DMS 273 treated with DMSO at 0.1 percent for 48 hours (cell line): ENCODE measurements around the gene TTF2.

Experiments used
- DNase-seq: peaks from one replicate; lab custom pipeline; 2025; lab: John Stamatoyannopoulos, UW

TTF2 gene

GRCh38 chr1:117059678-117060440, at the start of gene TTF2:
TSS of gene TTF2 (plus strand) at chr1:117060326. CDS start at chr1:117060347, 21 bp downstream.
- DNase-seq, result peak; percentile 99

GRCh38 chr1:117011334-117011733, 48.8 kb upstream of the TTF2 start:
- no peak for DNase-seq

- no peak for DNase-seq
Measured at GRCh38 chr1:117013309-117013858, 46.7 kb upstream of the TTF2 start.

GRCh38 chr1:117014209-117014608, 45.9 kb upstream of the TTF2 start:
- no peak for DNase-seq

GRCh38 chr1:117015724-117016123, 44.4 kb upstream of the TTF2 start:
- DNase-seq, result no peak

GRCh38 chr1:117017062-117017461, 43.1 kb upstream of the TTF2 start:
- DNase-seq, result no peak

- DNase-seq, result peak; percentile 77
Measured at GRCh38 chr1:117017648-117018047, 42.5 kb upstream of the TTF2 start.

GRCh38 chr1:117020526-117021156, 39.5 kb upstream of the TTF2 start:
- DNase-seq, result no peak

- DNase-seq, result no peak
Measured at GRCh38 chr1:117022114-117022513, 38.0 kb upstream of the TTF2 start.

GRCh38 chr1:117025568-117025967, 34.6 kb upstream of the TTF2 start:
- DNase-seq, result no peak

GRCh38 chr1:117026361-117026760, 33.8 kb upstream of the TTF2 start:
- no peak for DNase-seq

GRCh38 chr1:117029685-117030084, 30.4 kb upstream of the TTF2 start:
- no peak for DNase-seq

- no peak for DNase-seq
Measured at GRCh38 chr1:117030271-117030877, 29.8 kb upstream of the TTF2 start.

GRCh38 chr1:117032266-117032665, 27.9 kb upstream of the TTF2 start:
- no peak for DNase-seq

- DNase-seq, result no peak
Measured at GRCh38 chr1:117032681-117033539, 27.2 kb upstream of the TTF2 start.

GRCh38 chr1:117033772-117034171, 26.4 kb upstream of the TTF2 start:
- DNase-seq, result no peak

- no peak for DNase-seq
Measured at GRCh38 chr1:117034791-117035290, 25.3 kb upstream of the TTF2 start.

- DNase-seq, result no peak
Measured at GRCh38 chr1:117036018-117036461, 24.1 kb upstream of the TTF2 start.

- no peak for DNase-seq
Measured at GRCh38 chr1:117037802-117038201, 22.3 kb upstream of the TTF2 start.

GRCh38 chr1:117038236-117038635, 21.9 kb upstream of the TTF2 start:
- DNase-seq, result no peak

- DNase-seq, result no peak
Measured at GRCh38 chr1:117044217-117044616, 15.9 kb upstream of the TTF2 start.

GRCh38 chr1:117045644-117046043, 14.5 kb upstream of the TTF2 start:
- peak; percentile 87 for DNase-seq
